HG02763 (cell line): Measurements from ENCODE around the gene PPL.

Experiments
- ATAC-seq: cut with Tn5 transposase; IDR thresholded peaks from one replicate; pipeline ENCODE4 v1.9.1; 2021; ENCODE audit warnings: mild to moderate bottlenecking, moderate library complexity; ENCODE audit not compliant: unreplicated experiment

Gene PPL

GRCh38 chr16:4891097-4891885, 45.7 kb downstream of the PPL start:
- ATAC-seq, result no peak

GRCh38 chr16:4890686-4891085, 46.3 kb downstream of the PPL start:
- ATAC-seq, result no peak

- ATAC-seq, result no peak
Measured at GRCh38 chr16:4890026-4890425, 46.9 kb downstream of the PPL start.

GRCh38 chr16:4888428-4889135, 48.4 kb downstream of the PPL start:
- no peak for ATAC-seq

GRCh38 chr16:4886151-4886550, 50.8 kb downstream of the PPL start:
- ATAC-seq, result no peak

GRCh38 chr16:4884972-4885874, 51.7 kb downstream of the PPL start:
- no peak for ATAC-seq

- no peak for ATAC-seq
Measured at GRCh38 chr16:4884209-4884608, 52.7 kb downstream of the PPL start.

GRCh38 chr16:4883501-4883900, 53.4 kb downstream of the PPL start:
- ATAC-seq, result no peak

GRCh38 chr16:4882633-4883285, 54.2 kb downstream of the PPL start:
- ATAC-seq, result no peak

GRCh38 chr16:4882000-4882632, 54.8 kb downstream of the PPL start:
- ATAC-seq, result no peak

GRCh38 chr16:4880006-4880580, 56.9 kb downstream of the PPL start:
- no peak for ATAC-seq

- ATAC-seq, result no peak
Measured at GRCh38 chr16:4879049-4879448, 57.9 kb downstream of the PPL start.

GRCh38 chr16:4877380-4877685, 59.6 kb downstream of the PPL start:
- ATAC-seq, result no peak

GRCh38 chr16:4876646-4877379, 60.1 kb downstream of the PPL start:
- no peak for ATAC-seq

GRCh38 chr16:4874666-4875065, 62.3 kb downstream of the PPL start:
- no peak for ATAC-seq

- ATAC-seq, result no peak
Measured at GRCh38 chr16:4873091-4873490, 63.9 kb downstream of the PPL start.

- ATAC-seq, result no peak
Measured at GRCh38 chr16:4871071-4871470, 65.9 kb downstream of the PPL start.

GRCh38 chr16:4870138-4870671, 66.7 kb downstream of the PPL start:
- no peak for ATAC-seq

- no peak for ATAC-seq
Measured at GRCh38 chr16:4869147-4869805, 67.7 kb downstream of the PPL start.
